PFSK-1 (cell line): Measurements from ENCODE around the gene DMC1.

Experiments
- POLR2AphosphoS5 ChIP-seq: IDR thresholded peaks from 2 replicates; pipeline ENCODE4 v1.6.1; 2012; ENCODE audit warnings: low read depth, mild to moderate bottlenecking, control low read depth, low read length, moderate library complexity
- SIN3A ChIP-seq: IDR thresholded peaks from 2 replicates; pipeline ENCODE4 v1.6.1; 2012; ENCODE audit warnings: mild to moderate bottlenecking, low read length, moderate library complexity, borderline replicate concordance; ENCODE audit not compliant: insufficient read depth
- TF ChIP-seq, protein P1 (sequence below), 2 experiments: IDR thresholded peaks; 2 replicates each; pipeline versions ENCODE4 v1.6.1 to v1.8.0; 2011 to 2012; ENCODE audit warnings: low read depth in 2 of 2, low read length in 2 of 2, control low read depth in 1 of 2, inconsistent platforms in 1 of 2, mild to moderate bottlenecking in 1 of 2, moderate library complexity in 1 of 2; ENCODE audit not compliant: insufficient read depth in 1 of 2

- TF ChIP-seq POLR2AphosphoS5 (no peak), SIN3A (no peak)
- TF ChIP-seq, protein P1, sequence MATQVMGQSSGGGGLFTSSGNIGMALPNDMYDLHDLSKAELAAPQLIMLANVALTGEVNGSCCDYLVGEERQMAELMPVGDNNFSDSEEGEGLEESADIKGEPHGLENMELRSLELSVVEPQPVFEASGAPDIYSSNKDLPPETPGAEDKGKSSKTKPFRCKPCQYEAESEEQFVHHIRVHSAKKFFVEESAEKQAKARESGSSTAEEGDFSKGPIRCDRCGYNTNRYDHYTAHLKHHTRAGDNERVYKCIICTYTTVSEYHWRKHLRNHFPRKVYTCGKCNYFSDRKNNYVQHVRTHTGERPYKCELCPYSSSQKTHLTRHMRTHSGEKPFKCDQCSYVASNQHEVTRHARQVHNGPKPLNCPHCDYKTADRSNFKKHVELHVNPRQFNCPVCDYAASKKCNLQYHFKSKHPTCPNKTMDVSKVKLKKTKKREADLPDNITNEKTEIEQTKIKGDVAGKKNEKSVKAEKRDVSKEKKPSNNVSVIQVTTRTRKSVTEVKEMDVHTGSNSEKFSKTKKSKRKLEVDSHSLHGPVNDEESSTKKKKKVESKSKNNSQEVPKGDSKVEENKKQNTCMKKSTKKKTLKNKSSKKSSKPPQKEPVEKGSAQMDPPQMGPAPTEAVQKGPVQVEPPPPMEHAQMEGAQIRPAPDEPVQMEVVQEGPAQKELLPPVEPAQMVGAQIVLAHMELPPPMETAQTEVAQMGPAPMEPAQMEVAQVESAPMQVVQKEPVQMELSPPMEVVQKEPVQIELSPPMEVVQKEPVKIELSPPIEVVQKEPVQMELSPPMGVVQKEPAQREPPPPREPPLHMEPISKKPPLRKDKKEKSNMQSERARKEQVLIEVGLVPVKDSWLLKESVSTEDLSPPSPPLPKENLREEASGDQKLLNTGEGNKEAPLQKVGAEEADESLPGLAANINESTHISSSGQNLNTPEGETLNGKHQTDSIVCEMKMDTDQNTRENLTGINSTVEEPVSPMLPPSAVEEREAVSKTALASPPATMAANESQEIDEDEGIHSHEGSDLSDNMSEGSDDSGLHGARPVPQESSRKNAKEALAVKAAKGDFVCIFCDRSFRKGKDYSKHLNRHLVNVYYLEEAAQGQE (IDR thresholded peaks at IDR 0.05; ENCODE audit: insufficient read depth in 1 of 2, low read depth in 2 of 2, low read length in 2 of 2): no peak
These were observed 44.5 kb upstream of the DMC1 start for GRCh38 chr22:38614332-38615063.
